Spleen (tissue), 11 donors: ENCODE data around the gene MBNL2. TPM values are rescaled to one million over a fixed set of nuclear protein-coding genes. Genes with fewer than 3 reads are reported as not detected.

Experiments used
- DNase-seq: peaks from one replicate; pipeline ENCODE4 v3.0.0-alpha.2; 2020
- H3K27ac ChIP-seq, 8 donors: fragments of 200-600 bp; sonication (generic) in 7 of 8; 1 replicate in 4 of 8; 2 replicates in 4 of 8; pipeline versions ENCODE4 v1.5.0 to v1.8.0; 2016 to 2021; ENCODE audit warnings: inconsistent platforms in 4 of 8, mild to moderate bottlenecking in 4 of 8, moderate library complexity in 1 of 8
- H3K27me3 ChIP-seq, 7 donors: fragments of 200-600 bp; sonication (generic) in 6 of 7; replicated peaks in 1 of 7; 1 replicate in 4 of 7; 2 replicates in 3 of 7; pipeline versions ENCODE4 v1.5.0 to v1.8.0; 2016 to 2021; ENCODE audit warnings: inconsistent platforms in 3 of 7, mild to moderate bottlenecking in 1 of 7
- H3K36me3 ChIP-seq, 6 donors: fragments of 200-600 bp; sonication (generic) in 5 of 6; 1 replicate in 4 of 6; 2 replicates in 2 of 6; pipeline versions ENCODE4 v1.5.0 to v1.8.0; 2016 to 2021; ENCODE audit warnings: inconsistent platforms in 2 of 6
- H3K4me1 ChIP-seq, 6 donors: fragments of 200-600 bp; sonication (generic) in 5 of 6; 1 replicate in 3 of 6; 2 replicates in 3 of 6; pipeline versions ENCODE4 v1.5.0 to v1.8.0; 2016 to 2021; ENCODE audit warnings: inconsistent platforms in 3 of 6
- H3K4me3 ChIP-seq, 8 donors: fragments of 200-600 bp; sonication (generic) in 7 of 8; 1 replicate in 4 of 8; 2 replicates in 4 of 8; pipeline versions ENCODE4 v1.5.0 to v1.8.0; 2016 to 2021; ENCODE audit warnings: inconsistent platforms in 4 of 8, mild to moderate bottlenecking in 4 of 8, moderate library complexity in 2 of 8
- H3K9me3 ChIP-seq, 8 donors: fragments of 200-600 bp; sonication (generic) in 7 of 8; 1 replicate in 4 of 8; 2 replicates in 4 of 8; pipeline versions ENCODE4 v1.5.0 to v1.8.0; 2016 to 2021; ENCODE audit warnings: inconsistent platforms in 4 of 8
- POLR2A ChIP-seq, 3 donors: fragments of 450-650 bp; IDR thresholded peaks; one replicate each; pipeline ENCODE4 v1.5.1; 2017; ENCODE audit warnings: antibody characterized with exemption in 3 of 3, mild to moderate bottlenecking in 1 of 3
- POLR2AphosphoS5 ChIP-seq, 3 donors: sonication (generic); formaldehyde crosslinking; IDR thresholded peaks; one replicate each; pipeline ENCODE4 v1.5.1; 2017; ENCODE audit warnings: antibody characterized with exemption in 3 of 3
- WGBS, 5 donors: extraction: QIAGEN DNeasy Blood & Tissue Kit in 3 of 5; methylation state at CpG; one replicate each; pipeline versions ENCODE4 v1.1.5 to v1.1.7; 2013 to 2018; 5-methylcytosine and 5-hydroxymethylcytosine counted together
- intact Hi-C: fragments of 100-400 bp; cut with DNase I; formaldehyde crosslinking; loops from one replicate; pipeline ENCODE4 v1.15.0; 2023; ENCODE audit warnings: low total_unique reads
- polyA plus RNA-seq, 3 donors: library from polyadenylated mRNA; stranded (reverse); fragments of 200-250 nt; gene quantifications; one replicate each; pipeline ENCODE4 v1.2.1, GENCODE V29; 2013
- total RNA-seq, 7 donors: library from RNA; depleted of rRNA in 3 of 7; stranded (reverse); fragments of >200 nt in 3 of 7; fragmentation: NEBNext Ultra II Directional in 4 of 7; extraction: Animal tissue kit (Norgen Biotek cat#: 25700) in 4 of 7; gene quantifications; one replicate each; pipeline versions ENCODE4 v1.1.0 to v1.2.1, GENCODE V29; 2016 to 2021
- TF ChIP-seq, protein P1 (sequence below), 11 experiments: fragments of 200-600 bp in 7 of 11; fragments of 450-650 bp in 4 of 11; sonication (generic) in 4 of 11; IDR thresholded peaks in 8 of 11; conservative IDR thresholded peaks in 3 of 11; 1 replicate in 7 of 11; 2 replicates in 4 of 11; pipeline versions ENCODE4 v1.4.0 to v1.8.0; 2016 to 2021; ENCODE audit warnings: antibody characterized with exemption in 11 of 11, inconsistent platforms in 4 of 11, mild to moderate bottlenecking in 1 of 11
- donor health status: healthy with polysubstance abuse.
- donor health status: DM: no; HTN: no; CAD: no; lungs with moderate emphysema.
- donor health status: DM: no; HTN: no; CAD: no.
- donor health status: Bipolar disorder and iron deficiency.
- donor health status: healthy.
- donor health status: DM: no; HTN: no; CAD: no.
- donor health status: DM: yes; HTN: yes; CAD: no.

Gene MBNL2
- total and polyA plus RNA-seq, 10 donors: 7.0 to 56.3 (median 31.1) TPM

DNA sequence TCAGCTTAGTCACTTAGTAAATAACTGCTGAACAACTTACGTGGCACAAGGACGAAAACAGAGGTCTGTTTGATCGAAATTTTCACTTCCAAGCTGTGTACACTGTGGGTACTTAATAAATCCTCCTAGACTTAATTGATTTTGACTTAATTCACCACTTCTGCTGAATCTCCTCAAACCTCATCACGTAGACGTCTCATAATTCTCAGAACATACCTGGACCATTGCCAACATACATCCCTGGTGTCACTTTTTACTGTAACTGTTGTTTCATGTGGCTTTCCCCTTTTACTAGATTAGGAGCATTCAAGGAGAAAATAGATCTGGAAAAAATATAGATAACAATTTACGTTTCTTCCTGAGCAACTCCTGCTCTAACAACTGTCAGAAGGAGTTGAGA, 105.0 kb downstream of the MBNL2 start:
- WGBS, 5 donors: 83 to 88% (median 87%) methylated on average over 6 of the region's 6 CpGs
- no peak overlapping the region for H3K27ac ChIP-seq
- no peak overlapping the region for H3K4me3 ChIP-seq
- TF ChIP-seq, protein P1, sequence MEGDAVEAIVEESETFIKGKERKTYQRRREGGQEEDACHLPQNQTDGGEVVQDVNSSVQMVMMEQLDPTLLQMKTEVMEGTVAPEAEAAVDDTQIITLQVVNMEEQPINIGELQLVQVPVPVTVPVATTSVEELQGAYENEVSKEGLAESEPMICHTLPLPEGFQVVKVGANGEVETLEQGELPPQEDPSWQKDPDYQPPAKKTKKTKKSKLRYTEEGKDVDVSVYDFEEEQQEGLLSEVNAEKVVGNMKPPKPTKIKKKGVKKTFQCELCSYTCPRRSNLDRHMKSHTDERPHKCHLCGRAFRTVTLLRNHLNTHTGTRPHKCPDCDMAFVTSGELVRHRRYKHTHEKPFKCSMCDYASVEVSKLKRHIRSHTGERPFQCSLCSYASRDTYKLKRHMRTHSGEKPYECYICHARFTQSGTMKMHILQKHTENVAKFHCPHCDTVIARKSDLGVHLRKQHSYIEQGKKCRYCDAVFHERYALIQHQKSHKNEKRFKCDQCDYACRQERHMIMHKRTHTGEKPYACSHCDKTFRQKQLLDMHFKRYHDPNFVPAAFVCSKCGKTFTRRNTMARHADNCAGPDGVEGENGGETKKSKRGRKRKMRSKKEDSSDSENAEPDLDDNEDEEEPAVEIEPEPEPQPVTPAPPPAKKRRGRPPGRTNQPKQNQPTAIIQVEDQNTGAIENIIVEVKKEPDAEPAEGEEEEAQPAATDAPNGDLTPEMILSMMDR (IDR thresholded peaks at IDR 0.05 in 8 of 11, conservative IDR thresholded peaks at IDR 0.05 in 3 of 11): no peak
- TF ChIP-seq POLR2AphosphoS5 (IDR thresholded peaks at IDR 0.05) (no peak), POLR2A (IDR thresholded peaks at IDR 0.05) (no peak)
- DNase-seq: no peak
- no peaks in the 10 kb centered on the region for H3K27me3 ChIP-seq
- intact Hi-C loops: no loop called here
- no peaks in the 10 kb centered on the region for H3K36me3 ChIP-seq
- peaks cover 0 to 11% (median 3%) of the 10 kb centered on the region in 6 donors for H3K4me1 ChIP-seq
- no peaks in the 10 kb centered on the region for H3K9me3 ChIP-seq

DNA sequence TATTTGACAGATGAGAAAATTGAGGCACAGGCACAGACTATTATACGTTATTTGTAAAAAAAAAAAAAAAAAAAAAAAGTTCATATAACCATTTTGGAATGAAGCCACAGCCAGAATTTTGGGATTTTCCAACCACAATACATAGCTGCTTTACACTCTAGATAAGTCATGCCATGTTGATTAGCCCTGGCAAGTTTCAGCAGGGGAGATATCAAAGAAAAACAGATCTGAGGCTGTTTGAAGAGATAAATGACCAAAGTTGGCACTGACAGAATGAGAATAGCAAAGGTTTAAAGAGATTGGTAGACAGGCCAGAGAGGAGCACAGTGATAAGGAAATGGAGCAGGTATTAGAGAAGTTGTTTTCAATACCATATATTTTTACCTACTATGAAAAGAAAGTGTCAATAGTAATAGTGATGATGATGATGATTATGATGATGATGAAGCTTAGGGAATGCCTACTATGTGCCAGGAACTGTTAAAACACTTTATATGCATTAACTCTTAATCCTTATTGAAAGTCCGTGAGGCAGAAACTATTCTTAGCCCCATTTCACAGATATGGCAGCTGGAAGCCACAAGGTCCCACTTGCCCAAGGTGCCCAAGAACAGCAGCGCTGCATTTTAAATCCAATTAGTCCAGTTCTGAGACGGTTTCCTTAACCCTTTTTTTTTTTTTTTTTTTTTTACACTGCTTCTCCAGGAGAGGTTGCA, 105.5 kb downstream of the MBNL2 start:
- H3K9me3 ChIP-seq: no peaks in the 10 kb centered on the region
- no peaks in the 10 kb centered on the region for H3K36me3 ChIP-seq
- H3K4me3 ChIP-seq: no peak overlapping the region
- no peaks in the 10 kb centered on the region for H3K27me3 ChIP-seq
- intact Hi-C loops: no loop called here
- H3K27ac ChIP-seq: no peak overlapping the region
- TF ChIP-seq, protein P1 (IDR thresholded peaks at IDR 0.05 in 8 of 11, conservative IDR thresholded peaks at IDR 0.05 in 3 of 11): no peak
- no peak for TF ChIP-seq POLR2A (IDR thresholded peaks at IDR 0.05)
- peaks cover 0 to 11% (median 2%) of the 10 kb centered on the region in 6 donors for H3K4me1 ChIP-seq
- DNase-seq: no peak
- 76 to 90% (median 87%) methylated on average over 4 of the region's 4 CpGs for WGBS, 5 donors

DNA sequence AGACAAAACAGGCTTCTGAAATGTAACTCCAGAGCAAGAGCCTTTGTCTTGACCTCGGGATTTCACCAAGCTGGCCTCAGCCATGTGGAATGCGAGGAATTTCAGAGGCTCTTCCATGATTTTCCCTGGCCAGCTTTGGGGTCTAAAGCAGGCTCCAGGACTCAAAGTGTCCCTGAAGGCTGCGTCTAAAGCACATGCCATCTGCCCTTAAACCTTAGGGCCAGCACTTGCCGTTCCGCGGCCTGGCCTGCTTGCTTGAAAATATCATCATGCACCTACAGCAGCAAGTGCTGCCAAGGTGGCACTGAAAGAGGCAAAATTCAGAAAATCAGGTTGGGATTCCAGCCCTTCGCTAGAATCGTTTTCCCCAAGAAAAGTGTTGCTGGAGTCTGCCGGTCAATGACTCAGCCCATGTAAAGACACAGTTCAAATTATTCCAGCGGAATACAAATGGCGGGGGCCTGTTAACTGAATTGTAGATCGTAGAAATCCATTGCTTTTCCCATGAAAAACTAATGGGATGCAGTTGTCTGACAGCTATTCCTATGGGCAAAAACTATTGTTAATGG, 106.2 kb downstream of the MBNL2 start:
- whole genome bisulfite sequencing, 5 donors: 81 to 93% (median 89%) methylated on average over 12 of the region's 12 CpGs
- H3K9me3 ChIP-seq: no peaks in the 10 kb centered on the region
- no peak for DNase-seq
- no peaks in the 10 kb centered on the region for H3K27me3 ChIP-seq
- H3K4me1 ChIP-seq: peaks cover 0 to 11% (median 0%) of the 10 kb centered on the region in 6 donors
- H3K36me3 ChIP-seq: no peaks in the 10 kb centered on the region
- H3K27ac ChIP-seq: no peak overlapping the region
- TF ChIP-seq POLR2A (IDR thresholded peaks at IDR 0.05): no peak
- TF ChIP-seq, protein P1 (IDR thresholded peaks at IDR 0.05 in 8 of 11, conservative IDR thresholded peaks at IDR 0.05 in 3 of 11): no peak
- no peak for TF ChIP-seq POLR2AphosphoS5 (IDR thresholded peaks at IDR 0.05)
- no peak overlapping the region for H3K4me3 ChIP-seq
- intact Hi-C loops: no loop called here

DNA sequence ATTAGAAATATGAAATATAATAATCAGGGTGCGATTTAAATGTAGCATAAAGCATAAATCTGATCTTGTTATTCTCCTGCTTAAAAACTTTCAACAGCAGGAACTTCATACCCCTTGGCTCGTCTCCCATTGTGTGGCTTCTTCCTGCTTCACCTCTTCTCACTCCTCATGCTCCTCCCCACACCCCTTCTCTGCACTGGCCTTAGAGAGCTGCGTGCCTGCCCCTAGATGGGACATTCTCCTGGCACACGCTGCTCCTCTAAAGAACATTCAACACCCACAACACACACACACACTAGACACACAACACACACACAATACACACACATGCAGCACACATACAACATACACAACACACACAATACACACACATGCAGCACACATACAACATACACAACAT, 107.2 kb downstream of the MBNL2 start:
- Histone ChIP-seq H3K4me3 (no peak overlapping the region), H3K4me1 (peaks cover 0 to 11% (median 0%) of the 10 kb centered on the region in 6 donors), H3K36me3 (peaks cover 0 to 3% (median 0%) of the 10 kb centered on the region in 6 donors), H3K27me3 (no peaks in the 10 kb centered on the region), H3K27ac (no peak overlapping the region), H3K9me3 (no peaks in the 10 kb centered on the region)
- 54 to 69% (median 66%) methylated on average over 4 of the region's 4 CpGs for WGBS, 5 donors
- DNase-seq: no peak
- TF ChIP-seq, protein P1 (IDR thresholded peaks at IDR 0.05 in 8 of 11, conservative IDR thresholded peaks at IDR 0.05 in 3 of 11): no peak
- TF ChIP-seq POLR2A (IDR thresholded peaks at IDR 0.05) (no peak), POLR2AphosphoS5 (IDR thresholded peaks at IDR 0.05) (no peak)
- intact Hi-C loops: no loop called here
